Measurements from ENCODE around the gene DPYSL3. TPM values are rescaled to one million over a fixed set of nuclear protein-coding genes. Genes with fewer than 3 reads are reported as not detected.

DPYSL3 gene
- total RNA-seq, 1 experiment from 2014 or later: 8.9 TPM

GRCh38 chr5:147509041-147509709 is 693 bp downstream of the DPYSL3 start:
- TF ChIP-seq, protein P1, sequence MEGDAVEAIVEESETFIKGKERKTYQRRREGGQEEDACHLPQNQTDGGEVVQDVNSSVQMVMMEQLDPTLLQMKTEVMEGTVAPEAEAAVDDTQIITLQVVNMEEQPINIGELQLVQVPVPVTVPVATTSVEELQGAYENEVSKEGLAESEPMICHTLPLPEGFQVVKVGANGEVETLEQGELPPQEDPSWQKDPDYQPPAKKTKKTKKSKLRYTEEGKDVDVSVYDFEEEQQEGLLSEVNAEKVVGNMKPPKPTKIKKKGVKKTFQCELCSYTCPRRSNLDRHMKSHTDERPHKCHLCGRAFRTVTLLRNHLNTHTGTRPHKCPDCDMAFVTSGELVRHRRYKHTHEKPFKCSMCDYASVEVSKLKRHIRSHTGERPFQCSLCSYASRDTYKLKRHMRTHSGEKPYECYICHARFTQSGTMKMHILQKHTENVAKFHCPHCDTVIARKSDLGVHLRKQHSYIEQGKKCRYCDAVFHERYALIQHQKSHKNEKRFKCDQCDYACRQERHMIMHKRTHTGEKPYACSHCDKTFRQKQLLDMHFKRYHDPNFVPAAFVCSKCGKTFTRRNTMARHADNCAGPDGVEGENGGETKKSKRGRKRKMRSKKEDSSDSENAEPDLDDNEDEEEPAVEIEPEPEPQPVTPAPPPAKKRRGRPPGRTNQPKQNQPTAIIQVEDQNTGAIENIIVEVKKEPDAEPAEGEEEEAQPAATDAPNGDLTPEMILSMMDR (IDR thresholded peaks at IDR 0.05; ENCODE audit: unreplicated experiment): no peak
- peaks cover 32% of the 10 kb centered on the region for H3K27me3 Mint-ChIP-seq (ENCODE audit: insufficient read depth, unreplicated experiment)
- peak overlapping the region; percentile 21 for H3K27ac Mint-ChIP-seq (ENCODE audit: low read depth, unreplicated experiment)
- intact Hi-C loops (cut with micrococcal nuclease): loop anchor here (2.0 to 5.0 kb wide), 2 partner anchors 48 to 68 kb away; no protein-coding TSS in a partner anchor
- CTCF ChIA-PET: interaction anchor here (0.6 to 2.5 kb wide), 22 partner anchors 9 to 982 kb away, joined by 3 to 15 read pairs (median 4); no protein-coding TSS in a partner anchor
- H3K4me1 Mint-ChIP-seq (ENCODE audit: insufficient read depth, unreplicated experiment): peaks cover 14% of the 10 kb centered on the region
- no peaks in the 10 kb centered on the region for H3K36me3 Mint-ChIP-seq (ENCODE audit: insufficient read depth, unreplicated experiment)
- BruUV-seq (replicated peaks): no TSS peak
- H3K9me3 Mint-ChIP-seq (ENCODE audit: unreplicated experiment): no peaks in the 10 kb centered on the region
- peak; percentile 36 for DNase-seq (ENCODE audit: unreplicated experiment)
- POLR2A ChIA-PET: interaction anchor here (0.6 to 1.3 kb wide), 4 partner anchors 21 to 106 kb away, joined by 3 read pairs; no protein-coding TSS in a partner anchor
- H3K4me3 Mint-ChIP-seq (ENCODE audit: unreplicated experiment): peak overlapping the region; percentile 73

DNA sequence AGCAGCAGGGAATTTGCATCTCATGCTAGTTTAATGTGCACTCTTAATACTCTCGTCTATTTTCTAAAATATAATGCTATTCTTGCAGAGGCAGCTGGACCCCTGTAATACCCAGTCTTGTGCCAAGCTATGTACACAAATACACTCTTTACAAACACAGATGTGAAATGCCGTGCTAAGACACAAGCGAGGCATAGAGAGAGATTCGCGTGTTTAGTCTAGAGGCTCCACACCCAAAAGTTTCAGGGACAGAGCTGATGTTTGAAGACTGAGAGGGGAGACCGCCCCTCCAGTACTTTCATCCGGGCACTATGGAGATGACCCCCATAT is 1.2 kb downstream of the DPYSL3 start:
- TF ChIP-seq, protein P1 (IDR thresholded peaks at IDR 0.05; ENCODE audit: unreplicated experiment): no peak
- DNase-seq (ENCODE audit: unreplicated experiment): peak; percentile 8
- Mint-ChIP-seq H3K4me1 (ENCODE audit: insufficient read depth, unreplicated experiment) (peaks cover 14% of the 10 kb centered on the region), H3K4me3 (ENCODE audit: unreplicated experiment) (peak overlapping the region; percentile 73), H3K9me3 (ENCODE audit: unreplicated experiment) (no peaks in the 10 kb centered on the region), H3K36me3 (ENCODE audit: insufficient read depth, unreplicated experiment) (no peaks in the 10 kb centered on the region), H3K27ac (ENCODE audit: low read depth, unreplicated experiment) (no peak overlapping the region), H3K27me3 (ENCODE audit: insufficient read depth, unreplicated experiment) (peaks cover 27% of the 10 kb centered on the region)
- ChIA-PET CTCF (interaction anchor here (0.6 to 2.5 kb wide), 16 partner anchors 8 to 982 kb away, joined by 3 to 15 read pairs (median 4); no protein-coding TSS in a partner anchor), POLR2A (interaction anchor here (0.6 to 1.3 kb wide), 2 partner anchors 45 to 105 kb away, joined by 3 read pairs; no protein-coding TSS in a partner anchor)
- BruUV-seq (replicated peaks): no TSS peak
- intact Hi-C loops (cut with micrococcal nuclease): loop anchor here (2.0 to 5.0 kb wide), 2 partner anchors 49 to 68 kb away; no protein-coding TSS in a partner anchor

- TF ChIP-seq, protein P1 (IDR thresholded peaks at IDR 0.05; ENCODE audit: unreplicated experiment): no peak
- DNase-seq (ENCODE audit: unreplicated experiment): peak; percentile 22
- no TSS peak for BruUV-seq (replicated peaks)
- Mint-ChIP-seq H3K27me3 (ENCODE audit: insufficient read depth, unreplicated experiment) (peaks cover 19% of the 10 kb centered on the region), H3K36me3 (ENCODE audit: insufficient read depth, unreplicated experiment) (no peaks in the 10 kb centered on the region), H3K9me3 (ENCODE audit: unreplicated experiment) (no peaks in the 10 kb centered on the region), H3K4me3 (ENCODE audit: unreplicated experiment) (no peak overlapping the region), H3K4me1 (ENCODE audit: insufficient read depth, unreplicated experiment) (peaks cover 14% of the 10 kb centered on the region), H3K27ac (ENCODE audit: low read depth, unreplicated experiment) (no peak overlapping the region)
- ChIA-PET CTCF (interaction anchor here (0.6 to 2.5 kb wide), 12 partner anchors 9 to 118 kb away, joined by 3 to 7 read pairs (median 3); no protein-coding TSS in a partner anchor), POLR2A (interaction anchor here (0.6 kb wide), 1 partner anchor 102 kb away, joined by 3 read pairs; no protein-coding TSS in a partner anchor)
- intact Hi-C loops (cut with micrococcal nuclease): loop anchor here (2.0 to 5.0 kb wide), 2 partner anchors 50 to 69 kb away; no protein-coding TSS in a partner anchor
Measured at GRCh38 chr5:147507480-147508126, 2.3 kb downstream of the DPYSL3 start.

- Mint-ChIP-seq H3K27me3 (ENCODE audit: insufficient read depth, unreplicated experiment) (no peaks in the 10 kb centered on the region), H3K36me3 (ENCODE audit: insufficient read depth, unreplicated experiment) (no peaks in the 10 kb centered on the region), H3K27ac (ENCODE audit: low read depth, unreplicated experiment) (no peak overlapping the region), H3K4me1 (ENCODE audit: insufficient read depth, unreplicated experiment) (peaks cover 6% of the 10 kb centered on the region), H3K9me3 (ENCODE audit: unreplicated experiment) (no peaks in the 10 kb centered on the region), H3K4me3 (ENCODE audit: unreplicated experiment) (no peak overlapping the region)
- CTCF ChIA-PET: interaction anchor here (1.0 to 1.3 kb wide), 3 partner anchors 14 to 74 kb away, joined by 4 to 7 read pairs (median 7); no protein-coding TSS in a partner anchor
- POLR2A ChIA-PET: no interaction called here
- no peak for DNase-seq (ENCODE audit: unreplicated experiment)
- TF ChIP-seq, protein P1 (IDR thresholded peaks at IDR 0.05; ENCODE audit: unreplicated experiment): no peak
- no TSS peak for BruUV-seq (replicated peaks)
- intact Hi-C loops (cut with micrococcal nuclease): no loop called here
Measured at GRCh38 chr5:147504535-147504934, 5.3 kb downstream of the DPYSL3 start.
